CD14-positive monocyte (primary cell): ENCODE data around the gene PCDHB7. TPM values are rescaled to one million over a fixed set of nuclear protein-coding genes. Genes with fewer than 3 reads are reported as not detected.
A peak's percentile ranks its signal among the peaks of the same experiment; 100 is the strongest.
"Not testable (repeated sequence)": the region's sequence is repeated elsewhere in the genome, so short reads cannot be mapped to it uniquely, and the experiment has no call there.

Source experiments
- DNase-seq, 3 donors: peaks; one replicate each; pipeline ENCODE4 v3.0.0-alpha.2; 2011 to 2022
- H2AFZ ChIP-seq: 2 replicates; pipeline ENCODE4 v1.6.0; 2012; ENCODE audit warnings: mild to moderate bottlenecking, low read depth, low read length, inconsistent platforms; ENCODE audit not compliant: insufficient read depth, poor library complexity, severe bottlenecking
- H3K27ac ChIP-seq, 2 donors: 1 replicate in 1 of 2; 2 replicates in 1 of 2; pipeline ENCODE4 v1.5.1; 2012 to 2013; ENCODE audit warnings: low read length in 2 of 2, control low read depth in 1 of 2, inconsistent platforms in 1 of 2, low read depth in 1 of 2, mild to moderate bottlenecking in 1 of 2
- H3K27me3 ChIP-seq, 2 donors: one replicate each; pipeline versions ENCODE4 v1.6.0 to v1.6.1; 2011 to 2013; ENCODE audit warnings: low read length in 2 of 2; ENCODE audit not compliant: control insufficient read depth in 2 of 2, insufficient read depth in 2 of 2
- H3K36me3 ChIP-seq, 2 donors: replicated peaks in 1 of 2; 1 replicate in 1 of 2; 2 replicates in 1 of 2; pipeline versions ENCODE4 v1.5.1 to v1.6.1; 2012 to 2013; ENCODE audit warnings: low read length in 2 of 2, control low read depth in 1 of 2, inconsistent platforms in 1 of 2, mild to moderate bottlenecking in 1 of 2; ENCODE audit not compliant: insufficient read depth in 2 of 2, control insufficient read depth in 1 of 2
- H3K4me1 ChIP-seq, 2 donors: 1 replicate in 1 of 2; 2 replicates in 1 of 2; pipeline versions ENCODE4 v1.5.1 to v1.6.1; 2012 to 2013; ENCODE audit warnings: low read length in 2 of 2, control low read depth in 1 of 2, inconsistent platforms in 1 of 2, mild to moderate bottlenecking in 1 of 2, moderate library complexity in 1 of 2; ENCODE audit not compliant: insufficient read depth in 2 of 2, control insufficient read depth in 1 of 2
- H3K4me2 ChIP-seq: replicated peaks from 2 replicates; pipeline ENCODE3; 2012; ENCODE audit warnings: low read length, moderate library complexity, mild to moderate bottlenecking; ENCODE audit not compliant: poor library complexity, severe bottlenecking; ENCODE audit errors: extremely low read depth
- H3K4me3 ChIP-seq, 3 experiments: fragments of 200-600 bp in 1 of 3; sonication (generic) in 1 of 3; replicated peaks in 1 of 3; 1 replicate in 2 of 3; 2 replicates in 1 of 3; pipeline ENCODE4 v1.5.1; 2011 to 2013; ENCODE audit warnings: low read length in 3 of 3, mild to moderate bottlenecking in 3 of 3, control low read depth in 2 of 3, low read depth in 2 of 3, inconsistent platforms in 1 of 3, moderate library complexity in 1 of 3
- H3K79me2 ChIP-seq: 2 replicates; pipeline ENCODE4 v1.6.0; 2012; ENCODE audit warnings: mild to moderate bottlenecking, control low read depth, inconsistent platforms, low read length, moderate library complexity; ENCODE audit not compliant: insufficient read depth
- H3K9ac ChIP-seq: 2 replicates; pipeline ENCODE4 v1.6.0; 2017; ENCODE audit warnings: low read length, mild to moderate bottlenecking; ENCODE audit not compliant: insufficient read depth, poor library complexity, severe bottlenecking
- H3K9me3 ChIP-seq, 2 donors: replicated peaks in 1 of 2; 1 replicate in 1 of 2; 2 replicates in 1 of 2; pipeline versions ENCODE4 v1.5.1 to v1.6.1; 2012 to 2013; ENCODE audit warnings: low read length in 2 of 2, control low read depth in 1 of 2; ENCODE audit not compliant: control insufficient read depth in 1 of 2, insufficient read depth in 1 of 2
- H4K20me1 ChIP-seq: 2 replicates; pipeline ENCODE4 v1.6.0; 2012; ENCODE audit warnings: mild to moderate bottlenecking, low read length, control low read depth, moderate library complexity; ENCODE audit not compliant: insufficient read depth
- H3K27ac Mint-ChIP-seq, 7 donors: one replicate each; pipeline ENCODE4 v1.8.0; 2020; ENCODE audit warnings: mild to moderate bottlenecking in 7 of 7, mixed read lengths in 7 of 7, moderate library complexity in 6 of 7, inconsistent platforms in 2 of 7
- H3K27me3 Mint-ChIP-seq, 3 donors: one replicate each; pipeline ENCODE4 v1.8.0; 2021 to 2022; ENCODE audit warnings: low read depth in 3 of 3, mild to moderate bottlenecking in 3 of 3, mixed read lengths in 3 of 3, moderate library complexity in 3 of 3, inconsistent platforms in 1 of 3
- H3K36me3 Mint-ChIP-seq, 2 donors: one replicate each; pipeline ENCODE4 v1.8.0; 2020; ENCODE audit warnings: mixed read lengths in 2 of 2, inconsistent platforms in 1 of 2, mild to moderate bottlenecking in 1 of 2
- H3K4me1 Mint-ChIP-seq: one replicate; pipeline ENCODE4 v1.8.0; 2020; ENCODE audit warnings: mild to moderate bottlenecking, mixed read lengths
- H3K4me3 Mint-ChIP-seq, 2 donors: one replicate each; pipeline ENCODE4 v1.8.0; 2020; ENCODE audit warnings: mild to moderate bottlenecking in 2 of 2, mixed read lengths in 2 of 2, moderate library complexity in 1 of 2
- H3K9me3 Mint-ChIP-seq, 7 donors: one replicate each; pipeline ENCODE4 v1.8.0; 2020 to 2022; ENCODE audit warnings: mixed read lengths in 7 of 7, mild to moderate bottlenecking in 6 of 7, moderate library complexity in 6 of 7, inconsistent platforms in 2 of 7
- CTCF ChIP-seq: fragments of 200-600 bp; IDR thresholded peaks from one replicate; pipeline ENCODE4 v1.8.0; 2022; ENCODE audit warnings: antibody characterized with exemption, mild to moderate bottlenecking
- WGBS: methylation state at CpG from one replicate; pipeline ENCODE4 v1.1.5; 2013; ENCODE audit warnings: missing lambda C conversion rate; ENCODE audit not compliant: insufficient coverage; 5-methylcytosine and 5-hydroxymethylcytosine counted together
- intact Hi-C, 2 donors: fragments of 100-400 bp; cut with micrococcal nuclease; formaldehyde crosslinking; loops; one replicate each; pipeline versions ENCODE4 v1.15.0 to v1.15.1; 2023
- polyA plus RNA-seq, 3 donors: library from polyadenylated mRNA; depleted of rRNA in 1 of 3; unstranded in 2 of 3; stranded (reverse) in 1 of 3; fragments of 300-500 nt in 2 of 3; fragments of >200 nt in 1 of 3; fragmentation: Illumina TruSeq in 2 of 3; gene quantifications; 1 replicate in 2 of 3; 2 replicates in 1 of 3; pipeline ENCODE4 v1.2.3, GENCODE V29; 2012 to 2021

PCDHB7 gene
- polyA plus RNA-seq, 3 donors, result not detected

GRCh38 chr5:141192110-141192725 lies 19.8 kb downstream of the PCDHB7 start, which contains the start of gene PCDHB10:
Gene PCDHB10, plus strand, starts transcription at chr5:141192353. Its CDS starts 200 bp downstream, at chr5:141192553.
- H3K4me2 ChIP-seq, result no peak within 1 kb of the TSS
- no peaks in the 10 kb centered on the region for H3K4me1 ChIP-seq
- no peak for TF ChIP-seq CTCF
- H3K9me3 ChIP-seq, result peaks cover 32 to 48% of the 10 kb centered on the region in 2 donors
- Mint-ChIP-seq H3K27me3 (peaks cover 7 to 37% (median 32%) of the 10 kb centered on the region in 3 donors), H3K27ac (no peak within 1 kb of the TSS), H3K4me3 (no peak within 1 kb of the TSS), H3K4me1 (no peaks in the 10 kb centered on the region), H3K9me3 (peaks cover 15 to 61% (median 51%) of the 10 kb centered on the region in 7 donors), H3K36me3 (no peaks in the 10 kb centered on the region)
- peaks cover 2 to 32% of the 10 kb centered on the region in 2 donors for H3K27me3 ChIP-seq
- no peaks in the 10 kb centered on the region for H3K36me3 ChIP-seq
- H3K79me2 ChIP-seq, result no peaks in the 10 kb centered on the region
- H3K27ac ChIP-seq, result no peak within 1 kb of the TSS
- intact Hi-C loops, result no loop called here
- H3K4me3 ChIP-seq, result no peak within 1 kb of the TSS
- DNase-seq, result no peak
- no peak within 1 kb of the TSS for H3K9ac ChIP-seq
- no peak within 1 kb of the TSS for H2AFZ ChIP-seq
- 15% methylated on average over 5 of the region's 10 CpGs for WGBS
- H4K20me1 ChIP-seq, result no peaks in the 10 kb centered on the region

DNA sequence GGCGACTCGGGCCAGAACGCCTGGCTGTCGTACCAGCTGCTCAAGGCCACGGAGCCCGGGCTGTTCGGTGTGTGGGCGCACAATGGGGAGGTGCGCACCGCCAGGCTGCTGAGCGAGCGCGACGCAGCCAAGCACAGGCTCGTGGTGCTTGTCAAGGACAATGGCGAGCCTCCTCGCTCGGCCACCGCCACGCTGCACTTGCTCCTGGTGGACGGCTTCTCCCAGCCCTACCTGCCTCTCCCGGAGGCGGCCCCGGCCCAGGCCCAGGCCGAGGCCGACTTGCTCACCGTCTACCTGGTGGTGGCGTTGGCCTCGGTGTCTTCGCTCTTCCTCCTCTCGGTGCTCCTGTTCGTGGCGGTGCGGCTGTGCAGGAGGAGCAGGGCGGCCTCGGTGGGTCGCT lies 21.9 kb downstream of the PCDHB7 start:
- DNase-seq, H2AFZ ChIP-seq, H3K9ac ChIP-seq, H3K36me3 Mint-ChIP-seq, H3K4me3 ChIP-seq, H3K4me1 ChIP-seq, H3K27ac Mint-ChIP-seq, H3K27ac ChIP-seq, H3K79me2 ChIP-seq, intact Hi-C loops, H3K36me3 ChIP-seq, H3K4me1 Mint-ChIP-seq, H4K20me1 ChIP-seq, H3K4me2 ChIP-seq: not testable (repeated sequence)
- Mint-ChIP-seq H3K27me3 (peaks cover 0 to 25% (median 19%) of the 10 kb centered on the region in 3 donors), H3K9me3 (peaks cover 11 to 56% (median 38%) of the 10 kb centered on the region in 7 donors), H3K4me3 (peak overlapping the region in 1 of 2 donors; percentile 55)
- peaks cover 22 to 47% of the 10 kb centered on the region in 2 donors for H3K9me3 ChIP-seq
- 0% methylated on average over 1 of the region's 37 CpGs for WGBS
- H3K27me3 ChIP-seq, result peaks cover 2 to 24% of the 10 kb centered on the region in 2 donors
